BE2C (cell line): ENCODE results near the gene SEMA3A.

Experiments
- DNase-seq: peaks from one replicate; pipeline ENCODE4 v3.0.0-alpha.2; 2020
- H3K27me3 ChIP-seq: fragments of 250-450 bp; sonication (Bioruptor Pico); 2 replicates; pipeline ENCODE4 v1.5.1; 2020; ENCODE audit warnings: mild to moderate bottlenecking
- H3K36me3 ChIP-seq: fragments of 250-450 bp; sonication (Bioruptor Pico); 2 replicates; pipeline ENCODE4 v1.5.1; 2020; ENCODE audit warnings: mild to moderate bottlenecking
- H3K4me1 ChIP-seq: fragments of 250-450 bp; sonication (Bioruptor Pico); 2 replicates; pipeline ENCODE4 v1.5.1; 2020
- H3K4me3 ChIP-seq: 2 replicates; pipeline ENCODE4 v1.5.1; 2011; ENCODE audit warnings: low read depth, low read length
- H3K9me3 ChIP-seq: fragments of 250-450 bp; sonication (Bioruptor Pico); 2 replicates; pipeline ENCODE4 v1.5.1; 2020
- CTCF ChIP-seq: IDR thresholded peaks from 2 replicates; pipeline ENCODE4 v1.5.1; 2012; ENCODE audit warnings: mild to moderate bottlenecking, low read depth, low read length

Gene SEMA3A

GRCh38 chr7:84091318-84091717 is 103.3 kb downstream of the SEMA3A start:
- peaks cover 3% of the 10 kb centered on the region for H3K4me1 ChIP-seq
- no peak for DNase-seq

GRCh38 chr7:84088802-84089201 is 105.8 kb downstream of the SEMA3A start:
- Histone ChIP-seq H3K9me3 (no peaks in the 10 kb centered on the region), H3K4me3 (no peak overlapping the region), H3K27me3 (no peaks in the 10 kb centered on the region; the same call in 1 of the 2 replicates), H3K4me1 (peaks cover 11% of the 10 kb centered on the region), H3K36me3 (no peaks in the 10 kb centered on the region)
- no peak for TF ChIP-seq CTCF
- no peak for DNase-seq

More at GRCh38 chr7:84091318-84091717, 103.3 kb downstream of the SEMA3A start:
- Histone ChIP-seq H3K9me3 (no peaks in the 10 kb centered on the region), H3K27me3 (no peaks in the 10 kb centered on the region), H3K4me3 (no peak overlapping the region), H3K36me3 (no peaks in the 10 kb centered on the region)
- no peak for TF ChIP-seq CTCF

- Histone ChIP-seq H3K36me3 (no peaks in the 10 kb centered on the region), H3K27me3 (no peaks in the 10 kb centered on the region; the same call in 1 of the 2 replicates), H3K4me1 (peaks cover 14% of the 10 kb centered on the region), H3K9me3 (no peaks in the 10 kb centered on the region), H3K4me3 (no peak overlapping the region)
- no peak for DNase-seq
- TF ChIP-seq CTCF, result no peak
Observed at GRCh38 chr7:84085998-84086397, 108.6 kb downstream of the SEMA3A start.

GRCh38 chr7:84085147-84085546 is 109.4 kb downstream of the SEMA3A start:
- TF ChIP-seq CTCF, result no peak
- Histone ChIP-seq H3K27me3 (no peaks in the 10 kb centered on the region; the same call in 1 of the 2 replicates), H3K9me3 (no peaks in the 10 kb centered on the region), H3K36me3 (no peaks in the 10 kb centered on the region), H3K4me3 (no peak overlapping the region), H3K4me1 (peaks cover 14% of the 10 kb centered on the region)
- DNase-seq, result no peak

GRCh38 chr7:84083846-84084245 is 110.7 kb downstream of the SEMA3A start:
- Histone ChIP-seq H3K4me3 (no peak overlapping the region), H3K9me3 (no peaks in the 10 kb centered on the region), H3K36me3 (no peaks in the 10 kb centered on the region), H3K27me3 (no peaks in the 10 kb centered on the region; the same call in 1 of the 2 replicates), H3K4me1 (peaks cover 14% of the 10 kb centered on the region)
- peak; percentile 50 for DNase-seq
- TF ChIP-seq CTCF, result no peak

GRCh38 chr7:84081973-84082522 is 112.5 kb downstream of the SEMA3A start:
- H3K4me1 ChIP-seq, result peaks cover 14% of the 10 kb centered on the region
- no peak for TF ChIP-seq CTCF
- H3K4me3 ChIP-seq, result no peak overlapping the region
- no peak for DNase-seq
- no peaks in the 10 kb centered on the region for H3K9me3 ChIP-seq
- H3K27me3 ChIP-seq, result no peaks in the 10 kb centered on the region; the same call in 1 of the 2 replicates
- H3K36me3 ChIP-seq, result no peaks in the 10 kb centered on the region
